ENCODE results near the gene TNFRSF8.

The TNFRSF8 gene

DNA sequence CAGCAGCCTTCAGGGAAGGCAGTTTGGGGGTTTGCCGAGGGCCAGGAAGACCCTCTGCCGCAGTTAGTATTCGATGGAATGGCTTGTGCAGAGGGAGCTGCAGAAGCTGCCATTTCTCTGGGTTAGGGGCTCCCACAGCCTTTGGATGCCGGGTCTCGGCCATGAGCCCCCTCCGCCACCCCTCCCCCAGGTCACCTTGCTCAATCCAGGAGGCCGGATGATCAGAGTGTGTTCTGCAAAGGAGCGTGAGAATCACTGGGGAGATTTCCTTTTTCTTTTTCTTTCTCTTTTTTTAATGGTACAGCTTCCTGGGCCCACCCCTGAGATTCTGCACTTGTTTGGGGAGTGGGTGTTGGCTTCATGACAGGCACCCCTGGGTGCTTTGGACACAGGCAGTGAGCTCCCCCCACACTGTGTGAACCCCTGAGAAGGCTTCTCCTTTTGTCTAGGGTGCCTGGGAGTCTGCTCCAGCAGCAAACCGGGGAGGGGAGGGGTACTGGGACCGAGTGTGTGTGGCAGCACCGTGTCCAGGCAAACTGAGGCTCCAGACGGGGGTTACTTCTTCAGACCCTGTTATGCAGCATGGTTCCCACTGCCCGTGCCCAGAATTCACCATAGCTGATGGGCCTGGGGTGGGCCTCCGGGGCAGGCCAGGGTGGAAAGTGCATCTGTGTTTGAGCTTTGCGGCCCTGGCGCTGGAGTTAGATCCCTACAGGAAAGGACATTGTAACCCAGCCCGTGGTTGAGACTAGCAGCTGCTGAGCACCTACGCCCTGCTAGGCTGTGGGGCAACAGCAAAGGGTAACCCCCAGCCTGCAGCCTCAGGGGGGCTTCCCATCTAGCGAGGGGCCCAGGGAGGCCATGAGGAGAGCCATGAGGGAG, 122.2 kb downstream of the TNFRSF8 start:
- H3K27ac Mint-ChIP-seq = peak overlapping the region; percentile 41
- H3K4me3 Mint-ChIP-seq = no peak overlapping the region
- H3K36me3 Mint-ChIP-seq (ENCODE audit: low read depth) = peaks cover 26% of the 10 kb centered on the region
- H3K9me3 Mint-ChIP-seq = no peaks in the 10 kb centered on the region
- peaks cover 40% of the 10 kb centered on the region for H3K4me1 Mint-ChIP-seq (ENCODE audit: low read depth)
- no peaks in the 10 kb centered on the region for H3K27me3 Mint-ChIP-seq (ENCODE audit: low read depth)

DNA sequence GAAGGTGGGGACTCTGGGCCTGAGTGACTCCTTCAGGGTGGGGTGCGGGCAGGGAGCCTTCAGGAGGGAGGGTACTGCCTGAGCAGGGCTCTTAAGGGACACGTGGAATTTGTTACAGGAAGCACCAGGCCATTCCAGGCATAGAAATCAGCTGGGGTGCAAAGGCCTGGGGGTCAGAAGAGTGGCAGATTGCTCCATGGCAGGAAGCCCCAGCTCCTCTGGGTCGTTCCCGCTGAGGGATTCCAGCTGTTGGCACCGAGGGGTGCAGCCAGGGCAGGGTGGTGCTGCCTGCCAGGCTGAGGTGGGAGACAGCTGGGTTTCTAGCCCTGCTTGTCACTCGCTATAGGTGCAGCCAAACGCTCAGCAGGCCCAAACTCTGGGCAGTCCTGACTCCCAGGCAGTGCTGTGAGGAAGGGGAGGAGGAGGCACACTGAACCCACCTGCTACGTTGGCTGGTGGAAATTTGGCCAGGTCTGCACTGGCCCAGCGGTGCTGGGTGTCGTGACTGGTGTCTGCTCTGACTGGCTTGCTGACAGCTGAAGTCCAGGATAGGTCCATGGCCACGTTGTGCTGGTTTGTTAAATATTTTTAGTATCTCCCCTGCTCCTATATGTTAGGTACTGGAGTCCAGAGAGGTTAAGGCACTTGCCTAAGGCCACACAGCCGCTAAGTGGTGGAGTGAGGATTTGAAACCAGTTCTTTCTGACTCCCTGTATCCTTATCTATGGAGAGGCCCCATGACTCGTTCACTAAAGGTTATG, 123.0 kb downstream of the TNFRSF8 start:
- no peak overlapping the region for H3K4me3 Mint-ChIP-seq
- H3K9me3 Mint-ChIP-seq = no peaks in the 10 kb centered on the region
- no peaks in the 10 kb centered on the region for H3K27me3 Mint-ChIP-seq (ENCODE audit: low read depth)
- peaks cover 30% of the 10 kb centered on the region for H3K36me3 Mint-ChIP-seq (ENCODE audit: low read depth)
- H3K27ac Mint-ChIP-seq = no peak overlapping the region
- peaks cover 44% of the 10 kb centered on the region for H3K4me1 Mint-ChIP-seq (ENCODE audit: low read depth)

DNA sequence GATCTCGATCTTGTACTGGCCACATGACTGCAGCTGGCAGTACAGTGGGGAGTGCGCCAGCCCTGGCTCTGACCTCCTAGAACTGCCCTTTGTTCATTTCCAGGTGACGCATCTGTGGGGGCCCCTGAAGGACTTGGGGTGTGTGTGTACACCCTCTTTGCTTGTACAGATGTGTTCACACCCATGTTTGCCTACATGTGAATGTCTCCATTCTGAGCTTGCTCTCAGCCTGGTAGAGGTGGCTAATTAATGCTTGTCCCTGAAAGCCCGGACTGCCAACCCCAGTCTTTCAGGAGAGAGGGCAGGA, 123.5 kb downstream of the TNFRSF8 start:
- no peak overlapping the region for H3K27ac Mint-ChIP-seq
- peaks cover 34% of the 10 kb centered on the region for H3K36me3 Mint-ChIP-seq (ENCODE audit: low read depth)

DNA sequence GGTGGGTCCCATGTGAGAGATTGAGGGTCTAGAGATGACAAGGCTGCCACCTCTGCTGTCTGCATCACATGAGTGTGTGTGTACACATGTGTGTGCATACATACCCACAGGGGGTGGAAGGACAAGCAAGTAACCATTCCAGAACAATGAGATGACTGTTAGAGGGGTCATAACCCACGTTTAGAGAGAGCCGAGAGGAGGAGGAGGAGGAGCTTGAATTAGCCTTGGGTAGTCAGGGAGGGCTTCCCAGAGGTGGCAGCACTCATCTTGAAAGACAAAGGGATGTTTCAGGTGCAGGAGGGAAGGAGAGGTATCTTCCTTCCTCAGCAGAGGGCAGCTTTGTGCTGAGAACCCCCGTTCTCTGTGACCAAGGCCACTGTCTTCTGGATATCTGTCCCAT, 125.0 kb downstream of the TNFRSF8 start:
- no peaks in the 10 kb centered on the region for H3K27me3 Mint-ChIP-seq (ENCODE audit: low read depth)
- peaks cover 39% of the 10 kb centered on the region for H3K36me3 Mint-ChIP-seq (ENCODE audit: low read depth)
- H3K9me3 Mint-ChIP-seq = no peaks in the 10 kb centered on the region
- no peak overlapping the region for H3K27ac Mint-ChIP-seq
- H3K4me3 Mint-ChIP-seq = no peak overlapping the region
- peaks cover 35% of the 10 kb centered on the region for H3K4me1 Mint-ChIP-seq (ENCODE audit: low read depth)

More for the DNA sequence above, 123.5 kb downstream of the TNFRSF8 start:
- no peak overlapping the region for H3K4me3 Mint-ChIP-seq
- no peaks in the 10 kb centered on the region for H3K27me3 Mint-ChIP-seq (ENCODE audit: low read depth)
- no peaks in the 10 kb centered on the region for H3K9me3 Mint-ChIP-seq
- H3K4me1 Mint-ChIP-seq (ENCODE audit: low read depth) = peaks cover 42% of the 10 kb centered on the region

DNA sequence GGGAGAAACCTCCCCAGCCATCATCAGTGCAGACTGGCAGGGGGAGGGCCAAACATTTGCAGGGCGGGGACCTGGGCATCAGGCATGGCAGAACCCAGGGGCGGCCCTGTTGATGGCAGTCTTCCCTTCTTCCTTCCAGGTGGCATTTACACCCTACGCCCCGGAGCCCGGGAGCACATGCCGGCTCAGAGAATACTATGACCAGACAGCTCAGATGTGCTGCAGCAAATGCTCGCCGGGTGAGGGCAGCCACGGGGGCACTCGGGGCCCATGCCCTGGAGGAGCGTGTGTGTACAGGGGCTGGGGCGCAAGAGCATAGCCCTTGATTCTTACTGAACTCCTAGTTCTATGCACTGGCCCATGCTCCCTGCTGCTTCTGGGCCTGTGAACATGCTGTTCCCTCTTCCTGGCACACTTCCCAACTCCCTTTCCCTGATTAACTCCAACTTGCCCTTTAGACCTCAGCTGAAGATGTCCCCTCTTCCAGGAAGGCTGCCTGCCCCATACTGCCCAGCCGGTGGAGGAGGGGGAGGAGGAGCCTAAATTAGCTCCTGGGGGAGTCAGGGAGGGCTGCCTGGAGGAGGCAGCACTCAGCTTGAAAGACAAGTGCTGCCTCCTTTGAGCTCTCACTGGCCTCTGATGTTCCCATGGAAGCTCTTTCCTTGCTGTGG, 125.7 kb downstream of the TNFRSF8 start:
- H3K36me3 Mint-ChIP-seq (ENCODE audit: low read depth) = peaks cover 40% of the 10 kb centered on the region

DNA sequence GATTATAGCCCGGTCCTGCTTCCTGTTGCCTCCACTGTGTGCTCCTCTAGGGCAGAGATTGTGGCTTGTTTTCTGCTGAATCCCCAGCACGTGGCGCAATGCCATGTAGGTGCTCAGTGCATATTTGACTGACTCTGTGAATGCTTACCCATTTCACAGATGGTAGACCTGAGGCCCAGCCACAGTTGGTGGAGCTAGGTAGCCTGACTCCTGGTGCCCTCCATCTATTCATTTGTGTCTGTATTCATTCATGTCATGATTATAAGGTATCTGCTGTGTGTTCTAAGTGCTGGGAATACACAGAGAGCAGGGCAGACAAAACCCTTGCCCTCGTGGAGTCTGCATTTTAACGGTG, 126.2 kb downstream of the TNFRSF8 start:
- Mint-ChIP-seq H3K4me1 (ENCODE audit: low read depth) (peaks cover 34% of the 10 kb centered on the region), H3K4me3 (no peak overlapping the region), H3K36me3 (ENCODE audit: low read depth) (peaks cover 44% of the 10 kb centered on the region), H3K9me3 (no peaks in the 10 kb centered on the region), H3K27ac (peak overlapping the region; percentile 59), H3K27me3 (ENCODE audit: low read depth) (no peaks in the 10 kb centered on the region)

More for the DNA sequence above, 125.7 kb downstream of the TNFRSF8 start:
- Mint-ChIP-seq H3K4me3 (no peak overlapping the region), H3K27me3 (ENCODE audit: low read depth) (no peaks in the 10 kb centered on the region), H3K4me1 (ENCODE audit: low read depth) (peaks cover 32% of the 10 kb centered on the region), H3K27ac (peak overlapping the region; percentile 59), H3K9me3 (no peaks in the 10 kb centered on the region)

DNA sequence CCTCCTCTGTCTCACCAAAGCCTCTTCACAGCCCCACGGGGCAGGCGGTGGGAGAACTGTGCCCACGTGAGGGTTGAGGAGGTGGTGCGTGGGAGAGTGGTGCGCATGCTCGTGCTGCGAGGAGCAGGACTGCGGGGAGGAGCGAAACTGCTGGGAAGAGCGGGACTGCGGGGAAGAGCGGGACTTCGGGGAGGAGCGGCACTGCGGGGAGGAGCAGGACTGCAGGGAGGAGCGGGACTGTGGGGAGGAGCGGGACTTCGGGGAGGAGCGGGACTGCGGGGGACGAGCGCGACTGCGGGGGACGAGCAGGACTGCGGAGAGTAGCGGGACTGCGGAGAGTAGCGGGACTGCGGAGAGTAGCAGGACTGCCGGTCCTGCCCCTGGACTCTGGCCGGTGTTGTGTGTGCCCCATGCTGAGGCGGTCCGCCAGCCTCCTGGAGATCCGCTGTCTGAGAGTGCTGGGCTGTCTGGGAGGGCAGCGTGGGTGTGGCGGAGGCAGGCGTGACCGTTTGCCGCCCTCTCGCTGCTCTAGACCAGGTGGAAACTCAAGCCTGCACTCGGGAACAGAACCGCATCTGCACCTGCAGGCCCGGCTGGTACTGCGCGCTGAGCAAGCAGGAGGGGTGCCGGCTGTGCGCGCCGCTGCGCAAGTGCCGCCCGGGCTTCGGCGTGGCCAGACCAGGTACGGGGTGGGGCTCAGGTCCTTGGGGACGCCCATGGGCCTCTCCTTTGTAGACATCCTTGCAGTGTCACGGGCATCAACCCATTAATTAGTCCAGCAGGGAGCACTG, 128.3 kb downstream of the TNFRSF8 start:
- peaks cover 43% of the 10 kb centered on the region for H3K4me1 Mint-ChIP-seq (ENCODE audit: low read depth)
- no peak overlapping the region for H3K4me3 Mint-ChIP-seq
- H3K27me3 Mint-ChIP-seq (ENCODE audit: low read depth) = no peaks in the 10 kb centered on the region
- H3K27ac Mint-ChIP-seq = peak overlapping the region; percentile 65
- H3K36me3 Mint-ChIP-seq (ENCODE audit: low read depth) = peaks cover 53% of the 10 kb centered on the region
- H3K9me3 Mint-ChIP-seq = no peaks in the 10 kb centered on the region

All from T-helper 1 cell treated with Interleukin-12 subunit alpha and Interleukin-12 subunit beta and Interleukin-4 antibody, amounts not matched to agents 30 μg/mL and 1 μg/mL, for 36 hours (primary cell).